ENCODE measurements around the gene CTBP2. TPM values are rescaled to one million over a fixed set of nuclear protein-coding genes. Genes with fewer than 3 reads are reported as not detected.
"Not testable (repeated sequence)": the region's sequence is repeated elsewhere in the genome, so short reads cannot be mapped to it uniquely, and the experiment has no call there.

Gene CTBP2
- total and polyA plus RNA-seq, 8 donors = 21.3 to 169 (median 61.6) TPM

DNA sequence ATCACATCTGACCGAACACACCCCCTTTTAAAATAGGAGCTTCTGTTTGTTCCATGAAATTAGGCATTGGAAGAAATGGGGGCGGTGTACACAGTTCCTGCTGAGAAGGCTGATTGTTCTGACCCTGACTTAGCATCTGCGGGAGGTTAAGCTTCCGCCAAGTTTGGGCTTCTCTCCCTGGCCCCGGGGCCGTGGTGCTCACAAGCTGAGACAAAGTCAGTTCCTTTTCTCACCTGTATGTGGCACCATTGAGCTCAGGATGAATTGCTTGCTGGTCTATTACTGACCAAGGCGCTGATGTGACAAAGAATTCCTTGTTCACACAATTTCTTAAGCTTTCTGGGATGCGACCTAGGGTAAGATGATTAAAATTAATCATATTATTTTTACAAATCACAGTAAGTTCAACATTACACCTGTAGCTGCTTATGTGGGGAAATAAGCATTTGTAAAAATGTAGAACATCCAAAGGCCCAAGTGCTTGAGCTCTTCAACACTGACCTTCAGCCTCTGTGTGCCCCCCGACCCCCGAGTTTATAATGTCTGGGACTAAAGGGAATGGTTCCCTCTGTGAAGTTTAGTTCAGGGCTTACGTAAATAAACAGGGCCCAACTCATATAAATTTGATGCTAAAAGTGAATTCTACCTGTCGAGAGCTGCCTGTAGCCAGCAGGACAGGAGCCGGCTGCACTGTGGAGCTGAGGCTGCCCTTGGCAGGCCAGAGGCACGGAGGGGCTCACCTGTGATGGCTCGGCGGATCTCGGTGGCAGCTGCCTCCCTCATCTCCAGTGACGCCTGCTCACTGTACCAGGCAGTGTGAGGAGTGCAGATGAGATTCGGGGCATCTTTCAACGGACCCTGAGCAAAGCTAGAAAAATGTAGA lies 167.7 kb downstream of the CTBP2 start:
- peak; percentile 72 to 84 for DNase-seq
- peak in 1 of 3 donors; percentile 75 for TF ChIP-seq POLR2AphosphoS5 (IDR thresholded peaks at IDR 0.05)
- TF ChIP-seq, protein P1, sequence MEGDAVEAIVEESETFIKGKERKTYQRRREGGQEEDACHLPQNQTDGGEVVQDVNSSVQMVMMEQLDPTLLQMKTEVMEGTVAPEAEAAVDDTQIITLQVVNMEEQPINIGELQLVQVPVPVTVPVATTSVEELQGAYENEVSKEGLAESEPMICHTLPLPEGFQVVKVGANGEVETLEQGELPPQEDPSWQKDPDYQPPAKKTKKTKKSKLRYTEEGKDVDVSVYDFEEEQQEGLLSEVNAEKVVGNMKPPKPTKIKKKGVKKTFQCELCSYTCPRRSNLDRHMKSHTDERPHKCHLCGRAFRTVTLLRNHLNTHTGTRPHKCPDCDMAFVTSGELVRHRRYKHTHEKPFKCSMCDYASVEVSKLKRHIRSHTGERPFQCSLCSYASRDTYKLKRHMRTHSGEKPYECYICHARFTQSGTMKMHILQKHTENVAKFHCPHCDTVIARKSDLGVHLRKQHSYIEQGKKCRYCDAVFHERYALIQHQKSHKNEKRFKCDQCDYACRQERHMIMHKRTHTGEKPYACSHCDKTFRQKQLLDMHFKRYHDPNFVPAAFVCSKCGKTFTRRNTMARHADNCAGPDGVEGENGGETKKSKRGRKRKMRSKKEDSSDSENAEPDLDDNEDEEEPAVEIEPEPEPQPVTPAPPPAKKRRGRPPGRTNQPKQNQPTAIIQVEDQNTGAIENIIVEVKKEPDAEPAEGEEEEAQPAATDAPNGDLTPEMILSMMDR (IDR thresholded peaks at IDR 0.05) = peak in 5 of 7 experiments; percentile 67 to 86 (median 73)
- no peak for TF ChIP-seq POLR2A (IDR thresholded peaks at IDR 0.05)
- TF ChIP-seq EP300 (IDR thresholded peaks at IDR 0.05) = no peak
- intact Hi-C loops (cut with DNase I; ENCODE audit: low total_unique reads) = no loop called here
- 63 to 70% (median 64%) methylated on average over 20 of the region's 20 CpGs for WGBS, 5 donors
- Histone ChIP-seq H3K9me3 (no peaks in the 10 kb centered on the region), H3K27ac (peak overlapping the region in 2 of 5 donors; percentile 9 to 49), H3K4me3 (no peak overlapping the region), H3K36me3 (peaks cover 60 to 100% (median 97%) of the 10 kb centered on the region in 4 donors), H3K27me3 (no peaks in the 10 kb centered on the region), H3K4me1 (peaks cover 0 to 13% (median 8%) of the 10 kb centered on the region in 4 donors)

DNA sequence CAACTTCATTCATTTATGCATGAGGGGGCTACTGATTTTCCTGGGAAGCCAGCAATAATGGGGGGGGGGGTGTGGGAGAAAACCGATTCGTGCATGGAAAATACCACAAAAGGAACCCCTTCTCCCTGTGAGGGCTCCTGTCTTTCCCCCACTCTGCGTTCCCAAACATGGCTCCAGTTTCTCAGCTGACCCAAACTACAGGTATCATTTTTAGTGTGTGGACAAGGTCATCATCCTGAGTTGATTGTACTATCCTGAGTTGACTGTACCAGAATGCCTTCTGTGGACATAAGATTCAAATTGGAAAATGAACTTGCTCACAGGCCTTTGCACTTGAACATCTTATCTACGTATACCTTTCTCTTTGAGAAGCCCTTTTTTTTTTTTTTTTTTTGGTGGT lies 168.5 kb downstream of the CTBP2 start:
- Histone ChIP-seq H3K36me3 (peaks cover 56 to 100% (median 97%) of the 10 kb centered on the region in 4 donors), H3K9me3 (no peaks in the 10 kb centered on the region), H3K27ac (no peak overlapping the region), H3K27me3 (no peaks in the 10 kb centered on the region), H3K4me3 (no peak overlapping the region), H3K4me1 (peaks cover 0 to 13% (median 8%) of the 10 kb centered on the region in 4 donors)
- no peak for DNase-seq
- 80 to 91% (median 87%) methylated on average over 4 of the region's 4 CpGs for WGBS, 5 donors
- intact Hi-C loops (cut with DNase I; ENCODE audit: low total_unique reads) = no loop called here
- TF ChIP-seq, protein P1 (IDR thresholded peaks at IDR 0.05) = no peak
- TF ChIP-seq EP300 (IDR thresholded peaks at IDR 0.05) = no peak
- no peak for TF ChIP-seq POLR2A (IDR thresholded peaks at IDR 0.05)
- no peak for TF ChIP-seq POLR2AphosphoS5 (IDR thresholded peaks at IDR 0.05)

DNA sequence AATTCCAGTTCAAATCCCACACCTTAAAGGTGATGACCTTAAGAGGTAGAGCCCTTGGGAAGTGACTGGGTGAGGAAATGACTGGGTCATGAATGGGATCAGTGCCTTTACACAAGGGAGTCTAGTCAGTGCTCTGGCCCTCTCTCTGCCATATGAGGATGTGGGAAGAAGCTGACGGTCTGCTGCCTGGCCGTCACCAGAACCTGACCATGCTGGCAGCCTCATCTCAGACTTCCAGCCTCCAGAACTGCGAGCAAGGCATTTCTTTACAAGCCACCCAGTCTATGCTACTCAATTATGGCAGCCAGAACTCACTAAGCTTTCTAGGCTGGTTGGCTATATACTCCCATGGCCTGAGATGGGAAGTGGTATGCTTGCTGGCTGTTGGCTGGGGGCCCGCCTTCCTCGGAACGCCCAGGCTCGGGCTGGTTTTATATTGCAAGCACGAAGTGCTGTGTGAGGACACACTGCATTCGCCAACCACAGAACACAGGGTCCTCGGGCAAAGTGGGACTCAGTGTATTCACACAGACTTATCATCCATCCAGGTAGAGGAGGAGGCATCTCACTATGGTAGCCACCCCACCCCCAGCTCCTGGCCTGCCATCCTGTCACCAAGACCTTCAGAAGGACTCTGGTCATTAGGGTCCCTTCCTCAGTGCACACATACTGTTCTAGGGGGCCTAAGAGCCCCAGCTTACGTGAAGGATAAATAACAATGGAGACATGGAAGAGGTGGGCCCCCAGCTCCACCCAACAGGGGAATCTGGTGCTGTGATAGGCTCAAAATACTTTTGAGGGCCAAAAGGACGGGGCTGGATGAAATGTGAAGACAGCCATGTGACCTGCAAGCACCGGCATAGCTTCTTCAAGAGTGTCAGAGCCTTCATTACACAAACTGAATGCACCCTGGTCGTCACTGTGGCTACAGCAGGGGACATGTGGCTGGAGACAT lies 169.4 kb downstream of the CTBP2 start:
- TF ChIP-seq POLR2A (IDR thresholded peaks at IDR 0.05) (no peak), POLR2AphosphoS5 (IDR thresholded peaks at IDR 0.05) (no peak), EP300 (IDR thresholded peaks at IDR 0.05) (no peak)
- TF ChIP-seq, protein P1 (IDR thresholded peaks at IDR 0.05) = no peak
- Histone ChIP-seq H3K27ac (peak overlapping the region in 1 of 5 donors; percentile 12), H3K4me3 (no peak overlapping the region), H3K36me3 (peaks cover 54 to 100% (median 96%) of the 10 kb centered on the region in 4 donors), H3K4me1 (peaks cover 0 to 13% (median 8%) of the 10 kb centered on the region in 4 donors), H3K27me3 (no peaks in the 10 kb centered on the region), H3K9me3 (no peaks in the 10 kb centered on the region)
- intact Hi-C loops (cut with DNase I; ENCODE audit: low total_unique reads) = no loop called here
- WGBS, 5 donors = 82 to 87% (median 84%) methylated on average over 7 to 14 of the region's 14 CpGs
- no peak for DNase-seq

DNA sequence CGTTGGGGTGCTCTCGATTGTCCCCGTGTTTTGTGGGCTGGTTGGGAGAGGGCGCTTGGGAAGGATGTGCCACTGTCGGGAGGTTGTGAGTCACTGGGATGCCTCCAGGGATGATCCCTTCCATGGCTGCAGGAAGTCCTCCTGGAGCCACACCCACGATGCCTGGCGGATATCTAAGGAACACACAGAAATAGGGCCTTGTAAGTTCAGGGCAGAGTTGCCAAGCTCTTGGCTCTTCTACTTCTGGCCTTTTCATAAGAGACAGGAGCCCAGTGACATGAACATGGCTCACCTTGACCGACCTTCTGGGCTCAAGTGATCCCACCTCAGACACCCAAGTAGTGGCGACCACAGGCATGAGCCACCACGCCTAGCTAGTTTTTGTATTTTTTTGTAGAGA lies 170.8 kb downstream of the CTBP2 start:
- TF ChIP-seq POLR2A (IDR thresholded peaks at IDR 0.05) = no peak
- TF ChIP-seq EP300 (IDR thresholded peaks at IDR 0.05) = no peak
- TF ChIP-seq, protein P1 (IDR thresholded peaks at IDR 0.05) = no peak
- no peak for TF ChIP-seq POLR2AphosphoS5 (IDR thresholded peaks at IDR 0.05)
- H3K36me3 ChIP-seq = peaks cover 56 to 100% (median 96%) of the 10 kb centered on the region in 4 donors
- no peak overlapping the region for H3K4me3 ChIP-seq
- intact Hi-C loops (cut with DNase I; ENCODE audit: low total_unique reads) = no loop called here
- DNase-seq = no peak
- no peaks in the 10 kb centered on the region for H3K9me3 ChIP-seq
- 75 to 84% (median 77%) methylated on average over 10 of the region's 10 CpGs for WGBS, 5 donors
- peaks cover 0 to 13% (median 8%) of the 10 kb centered on the region in 4 donors for H3K4me1 ChIP-seq
- H3K27ac ChIP-seq = no peak overlapping the region
- no peaks in the 10 kb centered on the region for H3K27me3 ChIP-seq

DNA sequence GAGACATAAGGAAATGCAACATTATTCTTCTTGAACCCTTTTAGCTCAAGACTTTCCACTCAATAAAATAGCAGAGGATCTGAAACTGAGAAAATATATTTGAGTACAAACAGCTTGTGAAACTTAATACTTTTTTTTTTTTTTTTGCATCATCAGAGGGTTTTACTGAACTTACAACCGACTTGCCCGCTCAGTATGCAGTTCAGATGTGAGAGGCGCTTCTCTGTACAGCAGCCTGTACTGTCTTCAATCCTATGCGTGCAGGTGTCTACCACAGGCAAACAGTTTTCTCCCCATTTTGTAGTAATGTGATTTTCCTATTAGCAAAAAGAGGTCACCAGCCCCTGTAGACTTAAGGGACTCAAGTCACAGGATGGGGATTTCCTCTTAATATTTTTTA lies 171.6 kb downstream of the CTBP2 start:
- H3K9me3 ChIP-seq; DNase-seq; H3K27ac ChIP-seq; H3K27me3 ChIP-seq; H3K4me3 ChIP-seq; intact Hi-C loops (cut with DNase I; ENCODE audit: low total_unique reads): not testable (repeated sequence)
- 75 to 89% (median 84%) methylated on average over 4 of the region's 4 CpGs for WGBS, 5 donors
- Histone ChIP-seq H3K4me1 (peaks cover 0 to 18% (median 8%) of the 10 kb centered on the region in 4 donors), H3K36me3 (peaks cover 51 to 100% (median 96%) of the 10 kb centered on the region in 4 donors)

Measured in stomach (tissue), 9 donors.